Activated CD4-positive, alpha-beta memory T cell treated with anti-CD3 and anti-CD28 coated beads for 36 hours (primary cell): ENCODE results near the gene ABCD1. TPM values are rescaled to one million over a fixed set of nuclear protein-coding genes. Genes with fewer than 3 reads are reported as not detected.
A peak's percentile ranks its signal among the peaks of the same experiment; 100 is the strongest.
"Not testable (repeated sequence)": the region's sequence is repeated elsewhere in the genome, so short reads cannot be mapped to it uniquely, and the experiment has no call there.

Source experiments
- CTCF ChIA-PET: fragments of 350-600 bp; sonication (Branson Sonifier 250); formaldehyde crosslinking; loops from one replicate; lab custom pipeline; 2021; ENCODE audit warnings: antibody characterized with exemption, inconsistent platforms; lab: Charles Lee
- POLR2A ChIA-PET: fragments of 350-600 bp; sonication (Branson Sonifier 250); formaldehyde crosslinking; loops from one replicate; lab custom pipeline; 2021; ENCODE audit warnings: antibody characterized with exemption; lab: Charles Lee
- DNase-seq: peaks from one replicate; pipeline ENCODE4 v3.0.0-alpha.2; 2020
- H3K27ac Mint-ChIP-seq: one replicate; pipeline ENCODE4 v1.8.0; 2021; ENCODE audit warnings: mixed read lengths
- H3K27me3 Mint-ChIP-seq: one replicate; pipeline ENCODE4 v1.8.0; 2021; ENCODE audit warnings: mixed read lengths
- H3K36me3 Mint-ChIP-seq: one replicate; pipeline ENCODE4 v1.8.0; 2021; ENCODE audit warnings: mixed read lengths
- H3K4me1 Mint-ChIP-seq: one replicate; pipeline ENCODE4 v1.8.0; 2021; ENCODE audit warnings: low read depth, mixed read lengths
- H3K4me3 Mint-ChIP-seq: one replicate; pipeline ENCODE4 v1.8.0; 2021; ENCODE audit warnings: mild to moderate bottlenecking, mixed read lengths
- H3K9me3 Mint-ChIP-seq: one replicate; pipeline ENCODE4 v1.8.0; 2021; ENCODE audit warnings: mixed read lengths
- intact Hi-C: fragments of 100-400 bp; cut with micrococcal nuclease; formaldehyde crosslinking; loops from one replicate; pipeline ENCODE4 v1.15.1; 2023
- total RNA-seq, 2 experiments: library from RNA; stranded (reverse); gene quantifications; one replicate each; pipeline ENCODE4 v1.2.3, GENCODE V29; 2021

ABCD1 gene
- total RNA-seq, 2 experiments from 2014 or later, result 4.8 TPM

GRCh38 chrX:153733651-153734240 is 9.1 kb downstream of the ABCD1 start:
- ChIA-PET CTCF (no interaction called here), POLR2A (no interaction called here)
- Mint-ChIP-seq H3K4me1 (peaks cover 27% of the 10 kb centered on the region), H3K9me3 (peaks cover 6% of the 10 kb centered on the region), H3K36me3 (peaks cover 8% of the 10 kb centered on the region), H3K27ac (no peak overlapping the region), H3K27me3 (no peaks in the 10 kb centered on the region), H3K4me3 (no peak overlapping the region)
- no peak for DNase-seq
- intact Hi-C loops, result no loop called here

DNA sequence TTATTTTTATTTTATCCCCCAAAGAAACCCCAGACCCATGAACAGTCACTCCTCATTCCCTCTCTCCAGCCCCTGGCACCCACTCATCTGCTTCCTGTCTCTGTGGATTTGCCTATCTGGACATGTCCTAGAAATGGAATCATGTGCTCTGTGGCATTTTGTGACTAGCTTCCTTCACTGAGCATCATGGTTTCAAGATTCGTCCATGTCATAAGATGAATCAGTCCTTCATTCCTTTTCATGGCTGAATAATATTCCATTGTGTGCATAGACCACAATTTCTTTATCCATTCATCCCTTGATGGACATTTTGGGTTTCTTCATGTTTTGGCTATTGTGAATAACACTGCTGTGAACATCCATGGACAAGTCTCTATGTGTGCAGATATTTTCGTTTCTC is 10.2 kb downstream of the ABCD1 start:
- ChIA-PET CTCF (interaction anchor here (1.1 kb wide), 1 partner anchor 28 kb away, joined by 3 read pairs; no protein-coding TSS in a partner anchor), POLR2A (no interaction called here)
- Mint-ChIP-seq H3K27ac (no peak overlapping the region), H3K36me3 (peaks cover 8% of the 10 kb centered on the region), H3K4me3 (no peak overlapping the region), H3K9me3 (peaks cover 6% of the 10 kb centered on the region), H3K4me1 (peaks cover 31% of the 10 kb centered on the region), H3K27me3 (no peaks in the 10 kb centered on the region)
- no peak for DNase-seq
- intact Hi-C loops, result no loop called here

DNA sequence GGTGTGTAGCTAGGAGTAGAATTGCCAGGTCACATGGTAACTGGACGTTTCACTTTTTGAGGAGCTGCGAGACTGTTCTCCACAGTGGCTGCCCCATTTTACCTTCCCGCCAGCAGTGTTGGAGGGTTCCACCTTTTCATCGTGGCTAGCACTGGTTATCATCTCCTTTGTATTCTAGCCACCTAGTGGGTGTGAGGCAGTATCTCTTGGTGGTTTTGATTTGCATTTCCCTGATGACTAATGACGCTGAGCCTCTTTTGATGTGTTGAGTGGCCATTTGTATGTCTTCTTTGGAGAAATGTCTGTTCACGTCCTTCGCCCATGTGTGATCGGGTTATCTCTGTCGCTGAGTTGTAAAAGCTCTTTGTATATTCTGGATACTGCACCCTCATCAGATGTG is 10.6 kb downstream of the ABCD1 start:
- Mint-ChIP-seq H3K27ac (peak overlapping the region; percentile 45), H3K9me3 (peaks cover 6% of the 10 kb centered on the region), H3K27me3 (no peaks in the 10 kb centered on the region), H3K36me3 (peaks cover 8% of the 10 kb centered on the region), H3K4me1 (peaks cover 35% of the 10 kb centered on the region), H3K4me3 (no peak overlapping the region)
- ChIA-PET POLR2A (no interaction called here), CTCF (interaction anchor here (1.1 kb wide), 1 partner anchor 28 kb away, joined by 3 read pairs; no protein-coding TSS in a partner anchor)
- DNase-seq, result no peak
- intact Hi-C loops, result no loop called here

DNA sequence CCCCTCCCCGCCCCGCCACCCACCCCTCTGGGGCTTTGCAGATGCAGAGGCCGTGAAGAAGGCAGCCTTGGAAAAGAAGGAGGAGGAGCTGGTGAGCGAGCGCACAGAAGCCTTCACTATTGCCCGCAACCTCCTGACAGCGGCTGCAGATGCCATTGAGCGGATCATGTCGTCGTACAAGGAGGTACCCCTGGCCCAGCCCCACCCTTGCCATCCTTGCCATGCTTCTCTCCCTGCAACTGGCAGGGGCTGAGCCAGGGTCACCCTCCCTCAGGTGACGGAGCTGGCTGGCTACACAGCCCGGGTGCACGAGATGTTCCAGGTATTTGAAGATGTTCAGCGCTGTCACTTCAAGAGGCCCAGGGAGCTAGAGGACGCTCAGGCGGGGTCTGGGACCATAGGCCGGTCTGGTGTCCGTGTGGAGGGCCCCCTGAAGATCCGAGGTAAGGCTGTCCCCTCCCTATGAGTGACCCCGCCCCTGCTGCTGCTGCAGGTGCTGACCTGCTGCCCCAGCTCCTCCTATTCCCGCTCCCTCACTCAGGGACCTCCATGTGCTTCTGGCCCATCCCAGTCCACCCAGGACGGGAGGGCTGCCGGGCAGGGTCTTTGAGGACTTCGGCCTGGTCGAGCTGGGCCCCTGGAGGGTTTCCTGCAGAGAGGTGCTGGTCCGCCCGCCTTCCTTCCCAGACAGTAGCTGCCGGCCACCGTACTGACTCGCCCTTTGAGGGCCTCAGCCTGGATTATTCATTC is 11.6 kb downstream of the ABCD1 start:
- Mint-ChIP-seq H3K27me3 (no peaks in the 10 kb centered on the region), H3K9me3 (peaks cover 6% of the 10 kb centered on the region), H3K36me3 (peaks cover 5% of the 10 kb centered on the region), H3K27ac (no peak overlapping the region), H3K4me1 (peaks cover 35% of the 10 kb centered on the region), H3K4me3 (no peak overlapping the region)
- DNase-seq, result no peak
- intact Hi-C loops, result no loop called here
- CTCF ChIA-PET, result interaction anchor here (1.1 kb wide), 1 partner anchor 27 kb away, joined by 3 read pairs; no protein-coding TSS in a partner anchor
- POLR2A ChIA-PET, result interaction anchor here (0.9 kb wide), 1 partner anchor 49 kb away, joined by 3 read pairs; the partner anchor contains the start of gene SLC6A8

GRCh38 chrX:153736871-153737441 is 12.3 kb downstream of the ABCD1 start:
- H3K4me1 Mint-ChIP-seq, result peaks cover 29% of the 10 kb centered on the region
- ChIA-PET POLR2A (interaction anchor here (0.9 kb wide), 1 partner anchor 50 kb away, joined by 3 read pairs; the partner anchor contains the start of gene SLC6A8), CTCF (no interaction called here)
- H3K4me3 Mint-ChIP-seq, result no peak overlapping the region
- no peaks in the 10 kb centered on the region for H3K27me3 Mint-ChIP-seq
- no peak for DNase-seq
- H3K36me3 Mint-ChIP-seq, result peaks cover 3% of the 10 kb centered on the region
- peaks cover under 1% of the 10 kb centered on the region for H3K9me3 Mint-ChIP-seq
- intact Hi-C loops, result no loop called here
- H3K27ac Mint-ChIP-seq, result no peak overlapping the region

- POLR2A ChIA-PET, result no interaction called here
- Mint-ChIP-seq H3K27me3 (no peaks in the 10 kb centered on the region), H3K27ac (no peak overlapping the region), H3K4me1 (peaks cover 28% of the 10 kb centered on the region), H3K9me3 (no peaks in the 10 kb centered on the region), H3K4me3 (no peak overlapping the region), H3K36me3 (peaks cover 3% of the 10 kb centered on the region)
- DNase-seq, result no peak
- CTCF ChIA-PET, result no interaction called here
- intact Hi-C loops, result no loop called here
These were observed 13.5 kb downstream of the ABCD1 start for GRCh38 chrX:153738056-153738605.

GRCh38 chrX:153739754-153740486 is 15.3 kb downstream of the ABCD1 start:
- Mint-ChIP-seq H3K36me3 (peaks cover under 1% of the 10 kb centered on the region), H3K27me3 (no peaks in the 10 kb centered on the region), H3K4me1 (peaks cover 25% of the 10 kb centered on the region), H3K27ac (peak overlapping the region; percentile 56), H3K9me3 (no peaks in the 10 kb centered on the region), H3K4me3 (peak overlapping the region; percentile 37)
- ChIA-PET POLR2A (no interaction called here), CTCF (interaction anchor here (0.5 kb wide), 1 partner anchor 397 kb away, joined by 3 read pairs; no protein-coding TSS in a partner anchor)
- intact Hi-C loops, result no loop called here
- DNase-seq, result peak; percentile 50

- CTCF ChIA-PET, result no interaction called here
- H3K27ac Mint-ChIP-seq, result peak overlapping the region; percentile 56
- POLR2A ChIA-PET, result no interaction called here
These were observed 16.1 kb downstream of the ABCD1 start for GRCh38 chrX:153740631-153741222.

GRCh38 chrX:153741446-153741845 is 16.8 kb downstream of the ABCD1 start:
- intact Hi-C loops, result no loop called here
- H3K27ac Mint-ChIP-seq, result no peak overlapping the region

More at GRCh38 chrX:153740631-153741222, 16.1 kb downstream of the ABCD1 start:
- no peak for DNase-seq
- Mint-ChIP-seq H3K36me3 (no peaks in the 10 kb centered on the region), H3K4me3 (no peak overlapping the region), H3K4me1 (peaks cover 17% of the 10 kb centered on the region), H3K27me3 (no peaks in the 10 kb centered on the region), H3K9me3 (no peaks in the 10 kb centered on the region)
- intact Hi-C loops, result no loop called here

DNA sequence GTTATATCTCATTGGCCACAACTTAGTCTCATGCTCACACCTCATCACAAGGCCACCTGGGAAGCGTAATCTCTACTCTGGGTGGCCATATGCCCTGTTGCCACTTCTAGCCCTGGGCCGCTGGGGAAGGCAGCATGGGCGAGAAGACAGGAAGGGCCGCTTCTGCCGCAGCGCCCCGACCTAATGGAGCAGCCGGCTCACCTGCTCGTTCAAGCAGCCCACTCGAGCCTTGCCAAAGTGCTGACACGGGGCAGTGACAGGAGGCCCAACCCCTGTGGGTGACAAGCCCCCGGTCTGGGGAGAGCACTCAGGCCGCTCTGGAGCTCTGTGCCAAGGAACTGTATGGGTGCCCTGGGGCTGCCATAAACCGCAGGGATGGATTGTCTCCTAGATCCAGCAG is 17.5 kb downstream of the ABCD1 start:
- CTCF ChIA-PET, H3K27me3 Mint-ChIP-seq, POLR2A ChIA-PET, H3K4me3 Mint-ChIP-seq, DNase-seq, H3K36me3 Mint-ChIP-seq, H3K9me3 Mint-ChIP-seq, H3K27ac Mint-ChIP-seq, intact Hi-C loops: not testable (repeated sequence)
- peaks cover 17% of the 10 kb centered on the region for H3K4me1 Mint-ChIP-seq

More at GRCh38 chrX:153741446-153741845, 16.8 kb downstream of the ABCD1 start:
- ChIA-PET CTCF (no interaction called here), POLR2A (no interaction called here)
- Mint-ChIP-seq H3K9me3 (no peaks in the 10 kb centered on the region), H3K4me1 (peaks cover 17% of the 10 kb centered on the region), H3K4me3 (no peak overlapping the region), H3K27me3 (no peaks in the 10 kb centered on the region), H3K36me3 (no peaks in the 10 kb centered on the region)
- DNase-seq, result no peak

GRCh38 chrX:153742796-153743467 is 18.3 kb downstream of the ABCD1 start:
- H3K27me3 Mint-ChIP-seq, DNase-seq, H3K4me3 Mint-ChIP-seq, CTCF ChIA-PET, H3K36me3 Mint-ChIP-seq, H3K9me3 Mint-ChIP-seq, POLR2A ChIA-PET, intact Hi-C loops, H3K27ac Mint-ChIP-seq: not testable (repeated sequence)
- H3K4me1 Mint-ChIP-seq, result peaks cover 17% of the 10 kb centered on the region
